GM10266 (cell line): Measurements from ENCODE around the gene RNF181.
"Not testable (repeated sequence)": the region's sequence is repeated elsewhere in the genome, so short reads cannot be mapped to it uniquely, and the experiment has no call there.

Experiments
- DNase-seq: peaks from one replicate; pipeline ENCODE4 v3.0.0; 2012; ENCODE audit errors: extremely low spot score
- TF ChIP-seq, protein P1 (sequence below): IDR thresholded peaks from 2 replicates; pipeline ENCODE4 v1.5.1; 2012; ENCODE audit warnings: mild to moderate bottlenecking, low read depth; ENCODE audit not compliant: control insufficient read depth, insufficient read depth; ENCODE audit errors: missing control alignments

Gene RNF181

DNA sequence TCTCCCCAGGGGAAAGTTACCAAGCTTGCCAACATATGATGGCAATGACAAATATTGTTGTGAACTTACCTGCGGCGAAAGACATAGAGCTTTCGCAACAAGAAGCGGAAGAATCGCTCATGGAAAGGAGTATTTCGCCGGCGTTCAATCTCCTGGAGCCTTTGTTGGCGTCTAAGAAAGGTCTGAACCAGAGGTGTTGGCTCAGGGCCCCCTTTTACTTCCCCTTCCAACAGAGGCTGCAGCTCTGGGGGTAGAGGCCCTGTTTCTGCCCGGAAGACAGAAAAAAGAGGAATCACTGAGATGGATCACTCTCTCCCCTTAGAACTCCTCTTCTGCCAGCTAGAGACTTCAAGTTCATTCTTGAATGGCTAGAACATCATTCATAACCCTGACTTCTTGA is 45.1 kb upstream of the RNF181 start:
- DNase-seq: no peak
- TF ChIP-seq, protein P1, sequence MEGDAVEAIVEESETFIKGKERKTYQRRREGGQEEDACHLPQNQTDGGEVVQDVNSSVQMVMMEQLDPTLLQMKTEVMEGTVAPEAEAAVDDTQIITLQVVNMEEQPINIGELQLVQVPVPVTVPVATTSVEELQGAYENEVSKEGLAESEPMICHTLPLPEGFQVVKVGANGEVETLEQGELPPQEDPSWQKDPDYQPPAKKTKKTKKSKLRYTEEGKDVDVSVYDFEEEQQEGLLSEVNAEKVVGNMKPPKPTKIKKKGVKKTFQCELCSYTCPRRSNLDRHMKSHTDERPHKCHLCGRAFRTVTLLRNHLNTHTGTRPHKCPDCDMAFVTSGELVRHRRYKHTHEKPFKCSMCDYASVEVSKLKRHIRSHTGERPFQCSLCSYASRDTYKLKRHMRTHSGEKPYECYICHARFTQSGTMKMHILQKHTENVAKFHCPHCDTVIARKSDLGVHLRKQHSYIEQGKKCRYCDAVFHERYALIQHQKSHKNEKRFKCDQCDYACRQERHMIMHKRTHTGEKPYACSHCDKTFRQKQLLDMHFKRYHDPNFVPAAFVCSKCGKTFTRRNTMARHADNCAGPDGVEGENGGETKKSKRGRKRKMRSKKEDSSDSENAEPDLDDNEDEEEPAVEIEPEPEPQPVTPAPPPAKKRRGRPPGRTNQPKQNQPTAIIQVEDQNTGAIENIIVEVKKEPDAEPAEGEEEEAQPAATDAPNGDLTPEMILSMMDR: no peak

DNA sequence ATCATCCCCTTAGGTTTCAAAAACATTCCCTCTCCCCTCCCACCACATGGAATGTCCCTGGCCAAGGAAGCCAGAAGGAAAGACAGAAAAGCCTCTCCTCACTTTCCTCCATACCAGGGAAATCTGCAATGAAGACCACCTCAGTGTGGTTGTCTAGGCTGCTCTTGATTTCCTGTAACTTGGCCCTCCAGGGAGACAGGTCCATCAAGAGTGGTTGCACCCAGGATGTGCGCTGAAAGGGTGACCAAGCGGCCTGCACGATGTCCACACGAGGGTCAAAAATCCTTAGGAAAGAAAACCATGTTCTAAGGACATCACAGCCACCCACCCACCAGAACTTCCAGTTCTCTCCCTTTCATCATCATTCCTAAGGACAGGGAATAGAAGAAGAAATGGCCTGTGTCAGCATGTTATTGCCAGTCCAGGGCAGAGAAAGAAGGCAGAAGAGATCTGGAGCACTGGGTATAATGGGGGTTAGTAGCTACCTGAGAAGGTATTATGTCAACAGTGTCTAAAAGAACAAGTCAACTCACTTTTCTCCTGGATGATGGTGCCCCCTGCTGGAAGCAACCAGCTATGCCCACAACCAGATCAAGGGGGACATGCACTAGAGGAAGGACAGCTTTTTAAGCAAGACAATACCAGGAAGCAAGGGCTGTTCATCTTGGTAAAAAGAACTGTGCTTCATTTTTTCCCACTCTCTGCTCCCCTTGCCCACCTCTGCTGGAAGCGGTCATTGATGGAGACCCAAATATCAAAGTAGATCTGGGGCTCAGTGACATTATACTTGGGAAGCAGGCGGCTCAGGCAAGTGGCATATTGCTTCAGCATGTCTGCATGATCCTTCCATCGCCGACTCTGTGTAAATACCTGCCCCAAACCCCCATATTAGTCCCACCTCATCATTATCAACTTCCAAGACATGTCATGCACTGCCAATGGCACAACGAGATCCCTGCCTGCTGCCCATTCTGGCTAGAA is 43.6 kb upstream of the RNF181 start:
- TF ChIP-seq, protein P1: peak; percentile 94
- DNase-seq: peak; percentile 73

DNA sequence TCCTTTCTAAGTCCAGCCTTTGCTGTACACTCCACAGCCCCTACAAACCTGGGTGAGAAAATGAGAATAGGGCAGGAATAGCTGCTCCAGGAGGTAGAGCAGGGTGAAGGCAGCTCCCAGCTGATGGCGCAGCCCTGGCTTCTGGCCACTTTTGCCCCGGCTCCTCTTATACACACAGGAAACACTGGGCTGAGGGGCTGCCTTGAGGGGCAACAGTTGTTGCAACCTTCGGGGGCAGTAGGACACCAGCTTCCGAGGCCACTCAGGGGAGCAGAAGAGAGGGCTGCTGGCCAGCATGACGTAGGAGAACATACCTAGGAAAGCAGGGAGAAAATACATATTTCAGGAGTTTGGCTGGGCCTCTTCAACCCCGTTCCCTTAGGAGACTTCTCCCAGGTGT is 42.4 kb upstream of the RNF181 start:
- DNase-seq: no peak
- TF ChIP-seq, protein P1: no peak

DNA sequence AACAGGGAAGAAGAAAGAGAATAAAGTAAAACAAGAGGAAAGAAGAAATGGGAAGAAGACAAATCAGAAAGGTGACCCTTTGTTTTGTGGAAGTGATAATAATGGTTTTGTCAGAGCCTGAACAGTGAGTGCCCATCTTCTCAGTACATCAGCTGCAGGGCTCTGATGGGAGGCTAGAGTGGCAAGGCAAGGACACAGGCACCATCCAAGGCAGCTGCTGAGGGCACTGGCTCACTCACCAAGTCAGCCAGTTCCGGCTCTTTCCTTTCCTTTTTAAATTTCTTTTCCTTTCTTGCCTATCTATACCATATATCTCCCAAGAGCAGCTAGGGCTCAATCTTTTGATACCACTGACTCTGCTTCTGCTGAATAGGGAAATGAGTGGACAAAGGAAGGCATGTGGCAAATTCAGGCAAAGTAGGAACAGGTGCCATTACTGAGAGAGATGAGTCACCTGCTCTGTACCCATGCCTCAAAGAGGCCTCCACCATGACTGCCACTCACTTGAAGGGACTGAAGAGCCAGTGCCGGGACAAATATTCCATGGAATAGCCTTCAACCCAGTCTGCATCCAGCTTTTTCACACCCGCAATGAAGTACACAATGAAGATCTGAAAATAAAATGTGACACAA is 40.4 kb upstream of the RNF181 start:
- no peak for DNase-seq
- TF ChIP-seq, protein P1: no peak

DNA sequence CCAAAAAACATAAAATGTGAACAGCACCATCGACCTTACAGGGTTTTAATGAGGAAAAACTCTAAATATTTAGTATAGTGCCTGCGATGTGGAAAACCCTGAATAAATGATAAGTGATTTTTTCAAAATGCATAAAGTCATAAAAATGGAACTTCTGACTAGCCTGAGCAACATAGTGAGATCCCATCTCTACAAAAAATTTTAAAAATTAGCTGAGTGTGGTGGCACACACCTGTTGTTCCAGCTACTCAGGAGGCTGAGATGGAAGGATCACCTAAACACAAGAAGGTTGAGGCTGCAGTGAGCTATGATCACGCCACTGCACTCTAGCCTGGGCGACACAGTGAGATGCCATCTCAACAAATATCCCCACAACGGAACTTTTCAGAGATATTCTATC is 38.4 kb upstream of the RNF181 start:
- DNase-seq: no peak
- TF ChIP-seq, protein P1: no peak

DNA sequence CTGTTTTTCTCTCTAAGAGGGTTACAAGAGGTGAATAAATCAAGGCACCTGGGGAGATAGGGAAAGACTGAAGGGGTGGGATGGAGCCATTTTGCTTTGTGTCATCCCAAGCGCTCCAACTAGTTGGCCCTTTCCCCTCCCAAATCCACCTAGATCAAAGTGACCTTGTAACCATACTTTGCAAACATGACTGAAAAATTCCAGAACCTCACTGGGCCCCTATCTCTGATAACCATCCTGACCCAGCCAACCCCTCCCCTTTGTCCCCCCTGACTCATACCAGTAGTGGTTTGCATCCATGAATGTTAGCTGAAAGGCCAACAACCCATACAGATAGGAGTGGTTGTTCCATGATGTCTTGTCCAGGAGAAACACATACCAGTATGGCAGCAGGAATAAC is 37.4 kb upstream of the RNF181 start:
- TF ChIP-seq, protein P1: no peak
- DNase-seq: no peak

DNA sequence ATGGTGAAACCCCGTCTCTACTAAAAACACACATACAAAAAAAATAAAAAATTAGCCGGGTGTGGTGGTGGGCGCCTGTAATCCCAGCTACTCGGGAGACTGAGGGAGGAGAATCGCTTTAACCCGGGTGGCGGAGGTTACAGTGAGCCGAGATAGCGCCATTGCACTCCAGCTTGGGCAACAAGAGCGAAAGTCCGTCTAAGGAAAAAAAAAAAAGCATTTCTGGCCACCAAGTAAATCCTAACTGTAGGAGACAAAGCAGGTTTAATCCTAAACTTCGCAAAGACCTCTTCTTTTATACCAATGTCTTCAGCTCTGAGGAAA is 35.2 kb upstream of the RNF181 start:
- not testable (repeated sequence) for DNase-seq
